HG02970 (cell line): ENCODE results near the gene FAM136A.
"Not testable (repeated sequence)": the region's sequence is repeated elsewhere in the genome, so short reads cannot be mapped to it uniquely, and the experiment has no call there.

Experiments
- ATAC-seq: cut with Tn5 transposase; IDR thresholded peaks from one replicate; pipeline ENCODE4 v1.9.1; 2021; ENCODE audit warnings: mild to moderate bottlenecking, moderate library complexity, moderate number of reproducible peaks; ENCODE audit not compliant: unreplicated experiment, low FRiP score

FAM136A gene

GRCh38 chr2:70301344-70302194 is at the start of gene FAM136A:
FAM136A (minus strand) TSS chr2:70302067; CDS start chr2:70302011, 56 bp downstream.
- peak; percentile 81 for ATAC-seq

- ATAC-seq: no peak
These were observed 48.2 kb upstream of the FAM136A start for GRCh38 chr2:70349921-70350685.

DNA sequence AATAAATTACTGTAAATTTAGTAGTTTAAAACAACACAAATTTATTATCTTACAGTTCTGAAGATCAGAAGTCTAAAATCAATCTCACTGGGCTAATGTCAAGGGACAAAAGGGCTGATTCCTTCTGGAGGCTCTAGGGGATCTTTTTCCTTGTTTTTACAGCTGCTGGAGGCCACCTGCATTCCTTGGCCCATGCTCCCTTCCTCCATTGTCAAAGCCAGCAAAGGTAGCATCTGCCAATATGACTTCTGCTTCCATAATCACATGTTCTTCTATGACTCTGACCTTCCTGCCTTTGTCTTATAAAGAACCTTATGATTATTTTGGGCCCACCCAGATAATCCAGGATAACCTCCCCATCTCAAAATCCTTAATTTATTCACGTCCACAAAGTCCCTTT is 46.0 kb upstream of the FAM136A start:
- no peak for ATAC-seq

DNA sequence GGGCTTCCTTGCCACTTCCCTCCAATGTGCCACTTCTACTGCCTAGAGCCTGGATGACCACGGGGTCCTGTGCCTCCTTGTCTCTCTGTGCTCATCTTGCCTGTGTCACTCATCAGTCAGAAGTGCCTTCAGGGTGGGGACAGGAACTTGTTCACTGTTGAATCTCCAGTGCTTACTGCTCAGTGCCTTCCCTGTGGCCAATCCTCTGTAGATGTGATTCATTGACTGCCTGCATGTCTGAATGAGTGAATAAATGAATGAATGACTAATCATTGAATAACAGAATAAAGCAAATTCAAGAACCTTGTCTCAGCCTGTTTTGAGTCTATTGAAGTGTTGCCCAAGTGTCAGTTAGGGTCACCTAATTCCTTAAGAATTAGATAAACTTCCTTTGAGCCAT is 42.3 kb upstream of the FAM136A start:
- no peak for ATAC-seq

- no peak for ATAC-seq
These were observed 39.6 kb upstream of the FAM136A start for GRCh38 chr2:70341477-70341765.

DNA sequence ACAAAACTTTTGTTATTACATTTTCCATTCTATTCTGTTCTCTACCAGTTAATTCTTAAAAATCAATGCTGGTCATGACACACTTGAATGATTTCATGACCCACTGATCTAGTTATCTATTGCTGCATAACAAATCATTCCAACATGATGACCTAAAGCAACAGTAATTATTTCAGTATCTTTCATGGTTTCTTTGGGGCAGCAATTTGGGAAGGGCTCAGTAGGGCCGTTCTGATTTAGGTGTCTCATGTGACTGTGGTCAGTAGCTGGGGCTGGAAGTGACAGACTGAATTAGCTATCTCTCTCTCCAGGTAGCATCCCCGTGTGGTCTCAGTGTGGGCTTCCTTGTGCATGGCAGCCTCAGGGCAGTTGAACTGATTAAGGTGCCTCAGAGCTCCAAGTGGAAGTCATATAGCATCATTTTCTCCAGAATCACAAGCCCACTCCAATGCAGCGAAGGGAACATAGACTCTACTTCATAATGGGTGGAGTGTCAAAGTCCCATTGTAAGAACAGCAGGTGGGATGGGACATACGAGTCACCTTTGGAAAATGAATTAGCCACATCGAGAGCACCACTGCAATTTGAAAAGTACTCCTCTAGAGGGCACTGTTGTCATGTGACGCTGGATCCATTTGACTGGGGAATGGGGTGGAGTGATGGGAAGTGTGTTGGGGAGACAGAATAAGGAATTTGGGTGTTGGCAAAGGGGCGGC is 39.1 kb upstream of the FAM136A start:
- no peak for ATAC-seq

DNA sequence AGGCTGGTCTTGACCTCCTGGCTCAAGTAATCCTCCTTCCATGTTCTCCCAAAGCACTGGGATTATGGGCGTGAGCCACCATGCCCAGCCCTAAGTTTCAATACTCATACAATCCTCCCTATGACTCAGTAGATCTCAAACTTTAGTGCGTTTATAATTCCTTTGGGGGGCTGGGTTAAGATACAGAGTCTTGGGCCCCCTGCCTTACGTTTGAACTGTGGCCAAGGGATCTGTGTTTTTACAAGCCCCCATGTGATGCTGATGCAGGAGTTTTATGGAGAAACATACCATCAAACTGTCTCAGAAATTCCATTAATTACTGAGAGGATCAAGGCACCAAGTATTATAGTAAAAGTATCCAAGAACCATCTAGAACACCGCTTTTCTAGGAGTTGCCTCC is 38.2 kb upstream of the FAM136A start:
- no peak for ATAC-seq

- no peak for ATAC-seq
These were observed 34.7 kb upstream of the FAM136A start for GRCh38 chr2:70336552-70336951.

- no peak for ATAC-seq
These were observed 29.1 kb upstream of the FAM136A start for GRCh38 chr2:70331012-70331411.

- no peak for ATAC-seq
These were observed 28.6 kb upstream of the FAM136A start for GRCh38 chr2:70330476-70330875.

GRCh38 chr2:70328921-70329561 is 27.2 kb upstream of the FAM136A start:
- no peak for ATAC-seq

DNA sequence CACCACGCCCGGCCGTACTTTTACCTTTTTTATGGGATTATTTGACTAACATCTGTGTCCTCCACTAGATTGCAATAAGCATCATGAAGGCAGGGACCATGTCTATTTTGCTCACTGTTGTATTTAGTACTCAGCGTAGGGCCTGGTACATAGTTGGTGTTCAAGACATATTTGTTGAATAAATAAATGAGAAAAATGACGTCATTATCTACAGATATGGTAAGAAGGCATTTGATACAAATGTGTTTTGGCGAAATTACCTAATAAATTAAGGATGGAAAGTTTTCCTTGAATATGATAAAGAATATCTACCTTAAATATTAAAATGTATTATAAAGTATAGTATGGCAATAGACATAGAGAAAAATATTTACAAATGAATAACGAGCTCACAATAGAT is 24.0 kb upstream of the FAM136A start:
- ATAC-seq: no peak

GRCh38 chr2:70322518-70322917 is 20.7 kb upstream of the FAM136A start:
- no peak for ATAC-seq

- ATAC-seq: no peak
These were observed 19.5 kb upstream of the FAM136A start for GRCh38 chr2:70321370-70321769.

DNA sequence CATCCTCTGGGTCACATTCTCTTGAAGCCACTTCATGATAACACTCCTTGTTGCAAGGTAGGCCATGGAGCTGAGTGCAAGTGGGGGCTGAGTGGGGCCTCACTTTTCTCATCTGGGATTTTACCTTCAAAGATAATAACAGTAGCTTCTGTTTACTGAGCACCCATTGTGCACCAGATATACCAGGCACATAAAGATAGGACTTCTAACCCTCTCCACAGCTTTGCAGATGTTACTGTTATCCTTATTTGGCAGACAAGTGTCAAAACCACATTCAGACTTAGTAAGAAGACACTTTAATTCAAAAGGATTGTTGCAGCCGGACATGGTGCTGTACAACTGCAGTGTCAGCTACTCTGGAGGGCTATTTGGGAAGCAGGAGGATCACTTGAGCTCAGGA is 12.8 kb upstream of the FAM136A start:
- ATAC-seq: no peak

DNA sequence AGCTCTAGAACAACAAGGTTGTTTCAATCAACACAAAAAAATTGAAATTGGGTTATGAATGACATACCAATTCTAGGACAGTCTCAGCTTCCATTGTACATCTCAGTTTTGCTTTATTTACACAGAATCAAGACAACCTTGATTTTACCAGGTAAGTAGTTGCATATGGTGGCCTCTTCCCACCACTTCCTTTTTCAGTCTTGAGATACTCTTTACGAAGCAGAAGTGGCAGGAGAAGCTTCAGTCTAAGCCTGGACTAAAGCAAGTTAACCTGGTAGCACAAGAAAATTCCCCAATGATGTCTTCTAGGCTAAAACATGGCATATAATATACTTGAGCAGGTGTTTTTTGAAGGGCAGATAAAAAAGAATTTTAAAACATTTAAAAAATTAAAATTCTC is 10.7 kb upstream of the FAM136A start:
- ATAC-seq: no peak

DNA sequence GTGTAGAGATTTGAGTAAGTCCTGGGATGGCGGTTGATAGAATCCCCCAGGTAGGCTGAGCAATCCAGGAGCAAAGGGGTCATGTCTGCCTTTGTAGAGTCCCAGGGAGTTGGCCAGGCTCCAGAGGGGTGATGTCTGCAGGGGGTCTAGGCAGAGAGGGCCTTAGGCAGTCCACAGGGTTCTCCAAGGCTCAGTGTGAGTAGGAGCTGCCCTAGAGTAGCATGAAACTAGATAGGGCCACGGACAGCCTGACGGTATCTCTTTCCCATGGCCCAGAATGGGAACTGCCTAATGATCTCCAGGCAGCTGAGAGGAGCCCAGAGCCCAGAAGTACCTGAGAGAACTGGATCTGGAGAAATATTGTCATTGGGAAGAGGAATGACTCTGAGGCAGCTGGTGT is 9.0 kb upstream of the FAM136A start:
- no peak for ATAC-seq

DNA sequence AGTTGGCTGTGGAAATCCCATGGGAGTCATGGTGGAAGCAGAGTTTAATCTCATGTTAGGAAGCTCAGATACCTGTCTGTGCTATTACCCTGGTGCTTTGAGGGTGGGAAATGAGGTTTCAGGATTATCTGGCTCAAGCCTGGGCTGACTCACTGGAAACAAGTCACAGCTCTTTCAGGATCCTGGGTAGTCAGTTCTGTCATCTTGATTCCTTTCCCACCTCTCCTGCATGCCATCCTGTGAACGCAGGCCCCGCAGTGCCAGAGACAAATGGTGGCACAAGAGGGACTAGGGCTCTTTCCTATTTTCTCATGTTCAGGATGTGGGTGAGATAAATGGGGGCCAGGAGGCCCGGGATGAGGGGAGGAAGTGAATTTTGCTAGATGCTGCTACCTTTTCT is 3.7 kb upstream of the FAM136A start:
- ATAC-seq: no peak

DNA sequence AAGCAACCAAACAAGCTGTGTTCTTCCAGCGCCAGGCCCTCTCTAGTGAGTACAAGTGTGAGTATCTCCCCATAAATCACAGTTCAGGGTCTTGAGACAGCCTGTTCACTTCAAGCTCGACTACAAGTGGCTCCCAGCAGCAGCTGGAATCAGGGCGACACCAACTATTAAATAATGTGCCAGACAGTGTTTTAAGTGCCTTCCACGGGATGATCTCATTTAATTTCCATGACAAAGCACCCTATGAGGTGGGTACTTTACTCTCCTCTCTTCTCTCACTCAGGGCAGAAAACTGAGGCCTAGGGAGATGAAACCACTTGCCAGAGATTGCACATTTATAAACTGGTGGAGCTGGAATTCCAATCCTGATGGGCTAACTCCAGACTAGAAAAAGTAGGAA is 2.6 kb upstream of the FAM136A start:
- ATAC-seq: no peak

- no peak for ATAC-seq
These were observed 1.3 kb upstream of the FAM136A start for GRCh38 chr2:70303186-70303585.

DNA sequence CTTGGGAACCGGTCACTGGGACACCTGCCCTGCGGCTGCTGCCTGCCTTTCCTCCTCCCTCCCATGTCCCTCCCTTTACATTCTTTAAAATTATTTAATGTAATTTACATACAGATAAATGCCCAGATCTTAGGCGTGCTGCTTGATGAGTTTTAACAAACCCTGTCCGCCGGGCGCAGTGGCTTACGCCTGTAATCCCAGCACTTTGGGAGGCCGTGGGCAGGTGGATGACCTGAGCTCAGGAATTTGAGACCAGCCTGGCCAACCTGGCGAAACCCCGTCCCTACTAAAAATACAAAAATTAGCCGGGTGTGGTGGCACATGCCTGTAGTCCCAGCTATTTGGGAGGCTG is 304 bp upstream of the FAM136A start:
- ATAC-seq: not testable (repeated sequence)
